KMS-11 (cell line): Measurements from ENCODE around the gene TOP1.
A peak's percentile ranks its signal among the peaks of the same experiment; 100 is the strongest.

ENCODE experiments used
- H2AFZ ChIP-seq: fragments of 200-600 bp; sonication (generic); 2 replicates; pipeline ENCODE4 v1.6.1; 2016; ENCODE audit warnings: antibody characterized with exemption, mixed run types, low read depth
- H3K27ac ChIP-seq: fragments of 200-600 bp; sonication (generic); 2 replicates; pipeline ENCODE4 v1.6.1; 2016; ENCODE audit warnings: mild to moderate bottlenecking, mixed run types
- H3K27me3 ChIP-seq: fragments of 200-600 bp; sonication (generic); 2 replicates; pipeline ENCODE4 v1.6.1; 2017; ENCODE audit warnings: mild to moderate bottlenecking, low read depth, mixed run types, moderate library complexity; ENCODE audit not compliant: insufficient read depth
- H3K36me3 ChIP-seq: fragments of 200-600 bp; sonication (generic); 2 replicates; pipeline ENCODE4 v1.6.1; 2017; ENCODE audit warnings: mild to moderate bottlenecking, mixed run types; ENCODE audit not compliant: insufficient read depth
- H3K4me1 ChIP-seq: fragments of 200-600 bp; sonication (generic); 2 replicates; pipeline ENCODE4 v1.6.1; 2016; ENCODE audit warnings: mild to moderate bottlenecking, low read depth, mixed run types; ENCODE audit not compliant: poor library complexity, severe bottlenecking
- H3K4me2 ChIP-seq: fragments of 200-600 bp; sonication (generic); 2 replicates; pipeline ENCODE4 v1.7.0; 2016; ENCODE audit warnings: mild to moderate bottlenecking, mixed run types
- H3K4me3 ChIP-seq: fragments of 200-600 bp; sonication (generic); IDR thresholded peaks from 2 replicates; pipeline ENCODE4 v1.6.1; 2017; ENCODE audit warnings: low read depth, low read length, mixed read lengths; ENCODE audit not compliant: insufficient read depth
- H3K79me2 ChIP-seq: fragments of 200-600 bp; sonication (generic); 2 replicates; pipeline ENCODE4 v1.6.1; 2016; ENCODE audit warnings: low read depth, mixed run types; ENCODE audit not compliant: insufficient read depth
- H3K9ac ChIP-seq: fragments of 200-600 bp; sonication (generic); 2 replicates; pipeline ENCODE4 v1.6.1; 2016; ENCODE audit warnings: mild to moderate bottlenecking, mixed run types
- H4K20me1 ChIP-seq: fragments of 200-600 bp; sonication (generic); 2 replicates; pipeline ENCODE4 v1.6.1; 2016; ENCODE audit warnings: mild to moderate bottlenecking, mixed run types; ENCODE audit not compliant: insufficient read depth
- TF ChIP-seq, protein P1 (sequence below): fragments of 200-600 bp; sonication (generic); conservative IDR thresholded peaks from 2 replicates; pipeline ENCODE4 v1.6.1; 2017; ENCODE audit warnings: low read depth, mild to moderate bottlenecking, antibody characterized with exemption, low read length, moderate library complexity, mixed read lengths

The TOP1 gene

DNA sequence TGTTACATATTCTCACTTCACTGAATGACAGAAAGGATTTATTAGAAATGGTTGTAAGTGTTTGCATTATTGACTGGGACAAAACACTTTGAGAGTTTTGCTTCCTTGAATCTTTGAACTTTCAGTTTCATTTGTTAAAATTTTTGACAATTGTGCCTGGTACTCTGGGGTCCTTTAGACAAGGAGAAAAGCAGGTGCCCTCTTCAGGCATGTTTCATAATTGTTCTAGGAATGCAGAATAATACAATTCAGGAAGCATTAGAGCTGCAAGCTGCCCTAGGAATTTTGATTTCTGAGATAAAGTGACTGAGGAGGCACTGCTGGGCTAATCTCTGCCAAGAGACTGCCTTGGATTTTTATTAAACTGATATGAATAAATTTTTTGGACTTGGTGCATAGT lies 49.7 kb downstream of the TOP1 start:
- Histone ChIP-seq H3K27ac (peak overlapping the region; percentile 15; the same call in 1 of the 2 replicates), H3K4me3 (no peak overlapping the region), H3K36me3 (0 out of 2 replicates have a peak, but pooled peaks cover 4% of the 10 kb centered on the region), H2AFZ (no peak overlapping the region), H3K9ac (no peak overlapping the region), H3K4me2 (peak overlapping the region; percentile 58), H3K27me3 (no peaks in the 10 kb centered on the region), H3K79me2 (peaks cover 76% of the 10 kb centered on the region), H4K20me1 (peaks cover 15% of the 10 kb centered on the region), H3K4me1 (peaks cover 100% of the 10 kb centered on the region)
- TF ChIP-seq, protein P1, sequence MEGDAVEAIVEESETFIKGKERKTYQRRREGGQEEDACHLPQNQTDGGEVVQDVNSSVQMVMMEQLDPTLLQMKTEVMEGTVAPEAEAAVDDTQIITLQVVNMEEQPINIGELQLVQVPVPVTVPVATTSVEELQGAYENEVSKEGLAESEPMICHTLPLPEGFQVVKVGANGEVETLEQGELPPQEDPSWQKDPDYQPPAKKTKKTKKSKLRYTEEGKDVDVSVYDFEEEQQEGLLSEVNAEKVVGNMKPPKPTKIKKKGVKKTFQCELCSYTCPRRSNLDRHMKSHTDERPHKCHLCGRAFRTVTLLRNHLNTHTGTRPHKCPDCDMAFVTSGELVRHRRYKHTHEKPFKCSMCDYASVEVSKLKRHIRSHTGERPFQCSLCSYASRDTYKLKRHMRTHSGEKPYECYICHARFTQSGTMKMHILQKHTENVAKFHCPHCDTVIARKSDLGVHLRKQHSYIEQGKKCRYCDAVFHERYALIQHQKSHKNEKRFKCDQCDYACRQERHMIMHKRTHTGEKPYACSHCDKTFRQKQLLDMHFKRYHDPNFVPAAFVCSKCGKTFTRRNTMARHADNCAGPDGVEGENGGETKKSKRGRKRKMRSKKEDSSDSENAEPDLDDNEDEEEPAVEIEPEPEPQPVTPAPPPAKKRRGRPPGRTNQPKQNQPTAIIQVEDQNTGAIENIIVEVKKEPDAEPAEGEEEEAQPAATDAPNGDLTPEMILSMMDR, result peak; percentile 61; the same call in 1 of the 2 replicates

DNA sequence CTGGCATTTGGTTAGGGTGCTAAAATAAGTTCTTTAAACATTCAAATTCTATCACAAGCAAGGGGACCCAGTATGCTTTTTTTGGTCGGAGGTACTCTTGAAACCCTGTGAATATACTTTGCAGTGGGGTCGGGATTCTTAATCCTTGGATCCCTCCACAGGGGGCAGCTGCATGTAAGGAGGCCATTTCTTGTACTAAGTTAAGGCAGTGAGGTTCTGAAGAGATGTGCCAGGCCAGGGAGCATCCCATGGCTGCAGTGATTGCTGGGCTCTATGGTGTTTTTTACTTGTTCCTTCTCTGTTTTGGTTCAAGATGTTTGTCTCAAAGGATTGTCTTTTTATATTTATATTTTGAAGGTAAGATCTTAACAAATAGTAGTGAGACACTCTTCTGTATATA lies 50.4 kb downstream of the TOP1 start:
- H3K4me1 ChIP-seq, result peaks cover 97% of the 10 kb centered on the region
- TF ChIP-seq, protein P1, result no peak
- no peak overlapping the region for H3K4me3 ChIP-seq
- H4K20me1 ChIP-seq, result peaks cover 9% of the 10 kb centered on the region
- no peak overlapping the region for H2AFZ ChIP-seq
- no peaks in the 10 kb centered on the region for H3K27me3 ChIP-seq
- H3K27ac ChIP-seq, result peak overlapping the region; percentile 15; the same call in 1 of the 2 replicates
- peak overlapping the region; percentile 58; the same call in 1 of the 2 replicates for H3K4me2 ChIP-seq
- H3K79me2 ChIP-seq, result peaks cover 69% of the 10 kb centered on the region
- H3K9ac ChIP-seq, result no peak overlapping the region
- H3K36me3 ChIP-seq, result 0 out of 2 replicates have a peak, but pooled peaks cover 4% of the 10 kb centered on the region

DNA sequence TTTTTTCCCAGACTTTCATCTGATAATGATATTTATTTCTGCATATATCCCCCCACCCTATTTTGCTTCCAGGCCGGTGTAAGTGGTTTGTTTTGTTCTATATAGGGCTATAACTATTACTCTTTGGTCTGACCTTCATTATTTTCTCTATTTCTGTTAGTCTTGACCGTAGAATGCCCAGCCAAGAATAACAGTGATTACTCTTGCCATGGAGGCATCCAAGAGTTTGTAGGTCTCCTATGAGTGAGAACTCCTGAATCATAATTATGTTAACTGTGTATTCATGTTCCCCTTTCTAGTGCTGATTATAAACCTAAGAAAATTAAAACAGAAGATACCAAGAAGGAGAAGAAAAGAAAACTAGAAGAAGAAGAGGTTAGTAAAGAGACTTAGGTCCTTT lies 52.2 kb downstream of the TOP1 start:
- Histone ChIP-seq H4K20me1 (0 out of 2 replicates have a peak, but pooled peaks cover 4% of the 10 kb centered on the region), H3K27ac (peak overlapping the region; percentile 64), H3K79me2 (peaks cover 53% of the 10 kb centered on the region; the same call in 1 of the 2 replicates), H3K4me1 (peaks cover 79% of the 10 kb centered on the region), H3K9ac (no peak overlapping the region), H3K27me3 (no peaks in the 10 kb centered on the region), H2AFZ (no peak overlapping the region), H3K36me3 (0 out of 2 replicates have a peak, but pooled peaks cover 4% of the 10 kb centered on the region), H3K4me3 (no peak overlapping the region), H3K4me2 (peak overlapping the region; percentile 64)
- TF ChIP-seq, protein P1, result no peak

DNA sequence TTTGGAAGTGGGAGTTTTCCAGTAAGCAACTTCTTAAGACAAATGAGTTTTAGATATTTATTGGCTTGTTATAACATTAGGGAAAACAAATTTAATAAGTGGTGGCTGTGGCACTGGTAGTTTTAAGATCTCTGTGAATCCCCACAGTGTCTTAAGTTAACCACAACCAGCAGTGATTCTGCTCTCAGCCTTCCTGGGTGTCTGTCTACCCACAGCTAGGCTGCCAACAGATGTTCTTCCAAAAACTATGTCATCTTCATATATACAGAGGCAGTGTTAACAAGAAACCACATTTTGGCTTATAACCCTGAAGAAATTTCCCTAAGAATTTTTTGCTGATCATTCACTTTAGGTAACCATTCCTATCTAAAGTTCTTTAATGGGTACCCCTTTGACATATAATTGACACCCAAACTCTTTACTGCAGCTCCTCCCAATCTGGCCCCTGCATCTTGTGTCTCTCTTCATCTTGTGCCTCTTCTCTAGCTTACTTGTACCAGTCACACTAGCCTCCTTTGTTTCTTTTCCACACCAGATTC lies 52.7 kb downstream of the TOP1 start:
- no peak overlapping the region for H2AFZ ChIP-seq
- H3K27ac ChIP-seq, result peak overlapping the region; percentile 64
- TF ChIP-seq, protein P1, result no peak
- 0 out of 2 replicates have a peak, but pooled peaks cover 4% of the 10 kb centered on the region for H3K36me3 ChIP-seq
- peaks cover 48% of the 10 kb centered on the region; the same call in 1 of the 2 replicates for H3K79me2 ChIP-seq
- H3K4me2 ChIP-seq, result peak overlapping the region; percentile 64
- H3K4me3 ChIP-seq, result no peak overlapping the region
- no peak overlapping the region; the same call in 1 of the 2 replicates for H3K9ac ChIP-seq
- H3K27me3 ChIP-seq, result no peaks in the 10 kb centered on the region
- H3K4me1 ChIP-seq, result peaks cover 74% of the 10 kb centered on the region
- 0 out of 2 replicates have a peak, but pooled peaks cover 4% of the 10 kb centered on the region for H4K20me1 ChIP-seq
